TTC549 (cell line): ENCODE measurements around the gene RUVBL2.

Experiments used
- FAIRE-seq: peaks from 2 replicates; lab custom pipeline; 2012; peaks lifted over from hg19 to GRCh38; lab: Jason Lieb, UNC

RUVBL2 gene

DNA sequence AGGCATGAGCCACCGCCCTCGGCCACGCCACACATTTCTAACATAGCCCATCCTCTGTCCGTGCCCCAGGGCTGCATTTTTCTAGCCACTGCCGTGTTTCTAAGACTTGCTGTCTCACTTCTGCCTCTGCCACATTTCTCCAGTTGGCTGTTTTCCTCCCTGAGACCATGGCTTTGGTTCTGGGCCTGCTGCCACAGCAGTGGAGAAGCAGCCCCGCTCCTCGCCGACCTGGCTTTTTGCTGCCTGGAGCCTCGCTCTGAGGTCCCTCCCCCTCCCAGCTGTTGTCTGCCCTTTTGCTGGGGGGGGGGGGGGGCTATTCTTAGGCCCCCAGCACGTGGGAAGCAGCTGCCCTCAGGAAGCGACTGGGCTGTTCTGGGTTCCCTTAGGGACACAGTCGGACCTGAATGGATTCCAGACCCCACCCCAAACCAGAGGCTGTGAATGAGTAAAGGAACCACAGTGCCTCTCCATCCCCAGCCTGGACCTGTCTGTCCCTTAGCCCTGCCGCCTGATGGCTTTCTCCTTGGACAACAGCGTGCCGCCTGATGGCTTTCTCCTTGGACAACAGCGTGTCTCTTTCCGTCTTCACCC is 3.9 kb upstream of the RUVBL2 start:
- no peak for FAIRE-seq

DNA sequence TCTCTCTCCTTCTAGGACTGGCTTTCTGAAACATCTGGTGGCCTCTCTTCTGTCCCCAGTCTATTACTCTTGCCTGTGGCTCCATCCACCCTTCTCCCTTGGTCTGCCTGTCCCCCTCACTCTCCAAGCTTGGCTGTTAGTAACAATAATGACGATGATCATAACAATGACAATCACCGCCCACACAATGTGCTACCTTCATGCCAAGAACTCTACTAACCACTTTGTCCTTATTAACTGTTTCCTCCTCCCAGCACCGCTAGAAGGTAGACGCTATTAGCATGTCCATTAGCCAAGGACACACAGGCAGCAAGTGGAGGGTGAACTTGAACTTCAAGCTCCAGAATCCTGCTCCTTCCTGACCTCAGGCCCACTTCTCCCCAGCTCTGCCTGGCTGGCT is 3.3 kb upstream of the RUVBL2 start:
- FAIRE-seq, result no peak

DNA sequence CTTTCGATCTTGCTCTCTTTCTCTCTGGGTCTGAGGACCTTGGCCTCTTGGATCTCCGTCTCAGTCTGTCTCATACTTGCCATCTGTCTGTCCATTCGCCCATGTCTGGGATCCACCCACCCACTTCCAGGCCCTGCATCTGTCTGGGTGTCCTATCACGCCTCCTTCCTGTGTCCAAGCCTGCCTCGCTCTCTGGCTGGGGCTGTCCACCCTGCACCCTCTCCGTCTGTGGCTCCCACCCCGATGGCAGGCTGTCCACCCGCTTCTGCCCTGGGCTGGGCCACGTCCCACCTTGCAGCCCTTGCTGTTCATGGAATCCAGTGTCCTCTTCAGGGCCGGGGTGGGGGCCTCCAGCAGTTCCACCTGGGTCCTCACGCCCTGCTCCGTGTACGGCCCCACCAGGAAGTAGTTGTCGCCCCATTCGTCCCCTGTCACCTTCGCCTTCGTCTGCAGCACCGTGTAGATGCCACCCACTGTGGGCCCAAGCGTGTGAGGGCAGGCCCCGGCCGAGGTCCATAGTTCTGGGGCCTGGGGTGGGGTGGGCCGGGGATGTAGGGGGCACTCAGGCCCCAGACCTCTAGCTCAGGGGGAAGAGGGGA is 2.6 kb upstream of the RUVBL2 start:
- FAIRE-seq, result no peak

DNA sequence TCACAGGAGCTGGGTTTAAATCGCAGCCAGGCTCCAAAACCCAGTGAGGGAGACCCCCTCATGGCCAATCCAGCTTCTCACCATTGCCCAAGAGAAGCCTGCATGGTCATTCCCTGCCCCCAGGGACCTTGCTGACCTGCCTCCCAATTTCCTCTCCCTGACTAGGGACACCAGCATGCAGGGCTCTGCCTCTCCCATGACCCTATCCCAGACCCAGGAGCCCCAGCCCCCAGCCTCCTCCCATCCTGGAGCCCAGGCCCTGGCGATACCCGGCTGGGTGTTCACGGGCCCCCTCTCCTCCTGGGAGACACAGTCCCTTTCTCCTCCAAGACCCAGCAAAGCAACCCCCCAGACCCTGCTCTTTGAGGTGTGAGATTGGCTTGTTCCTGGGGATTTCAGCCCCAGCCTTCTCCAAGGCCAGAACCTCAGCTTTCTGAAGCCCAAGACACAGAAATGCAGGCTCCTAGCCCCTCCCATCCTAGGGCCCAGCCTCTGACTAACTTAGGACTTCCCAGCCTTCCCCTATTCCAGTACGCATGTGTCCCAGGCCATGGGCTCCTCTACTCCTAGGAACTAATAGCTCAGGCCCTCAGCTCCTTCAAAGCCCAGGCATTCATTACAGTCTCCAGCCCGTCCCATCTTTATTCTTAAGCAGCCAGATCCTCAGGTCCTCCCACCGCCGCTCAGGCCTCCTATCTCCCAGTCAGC is 1.7 kb upstream of the RUVBL2 start:
- FAIRE-seq, result no peak

DNA sequence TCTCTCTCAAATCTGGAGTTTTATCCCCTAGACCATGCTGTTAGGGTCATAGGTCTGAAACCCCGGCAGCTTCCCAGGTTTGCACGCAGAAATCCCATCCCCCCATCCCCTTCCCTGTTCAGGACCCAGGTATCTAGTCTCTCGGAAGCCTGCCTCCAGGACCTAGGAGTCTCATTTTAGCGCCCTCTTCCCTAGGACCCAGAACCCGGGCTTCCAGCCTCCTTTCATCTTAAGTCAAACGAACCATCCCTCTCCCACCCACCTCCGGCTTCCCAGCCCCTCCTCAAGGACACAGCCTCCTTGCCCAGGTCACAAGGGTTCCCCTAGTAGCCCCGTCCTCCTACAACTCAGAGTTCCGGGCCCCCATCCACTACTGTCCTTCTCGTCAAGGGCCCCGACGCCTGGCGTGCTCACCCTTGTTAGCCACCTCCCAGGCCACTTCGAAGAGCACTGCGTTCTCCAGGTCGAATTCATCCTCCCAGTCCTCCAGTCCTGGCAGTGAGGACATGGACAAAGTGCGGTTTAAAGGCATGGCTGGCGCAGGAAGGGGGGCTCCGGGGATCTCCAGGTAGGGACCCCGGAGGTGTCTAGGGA is 1.0 kb upstream of the RUVBL2 start:
- FAIRE-seq, result no peak

DNA sequence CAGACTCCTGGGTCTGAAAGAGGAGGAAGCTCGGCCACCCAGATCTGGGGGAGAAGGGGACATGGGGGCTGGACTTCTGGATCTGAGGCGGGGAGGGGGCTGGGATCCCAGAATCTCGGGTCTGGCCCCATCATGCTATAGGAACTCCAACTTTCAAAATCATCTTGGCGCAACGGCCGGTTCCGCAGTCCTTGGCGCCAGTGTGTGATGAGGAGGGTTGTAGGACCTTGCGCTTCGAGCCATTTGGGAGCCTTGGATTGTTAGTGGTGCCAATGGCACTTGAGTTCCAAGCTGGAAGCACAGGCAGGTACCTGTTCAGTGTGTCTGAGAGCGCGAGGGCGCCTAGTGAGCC is 324 bp downstream of the RUVBL2 start:
- no peak for FAIRE-seq

DNA sequence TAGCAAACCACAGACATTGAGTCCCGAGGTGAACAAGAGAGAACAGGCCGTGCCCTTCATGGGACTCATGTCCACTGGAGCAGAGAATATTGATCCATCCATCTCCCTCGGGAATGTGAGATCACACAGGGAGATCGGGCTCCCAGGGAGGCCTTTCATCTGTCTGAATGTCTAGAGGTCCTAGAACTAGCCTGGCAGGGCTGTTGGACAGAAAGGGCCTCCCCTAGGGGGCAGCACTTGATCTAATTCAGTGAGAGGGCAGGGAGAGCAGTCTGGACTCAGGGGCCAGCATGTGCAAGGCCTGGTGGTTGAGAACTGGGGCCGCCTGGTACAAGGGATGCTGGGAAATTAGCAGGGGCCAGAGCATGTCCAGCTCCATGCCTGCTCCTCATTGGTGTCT is 4.3 kb downstream of the RUVBL2 start:
- FAIRE-seq, result no peak

DNA sequence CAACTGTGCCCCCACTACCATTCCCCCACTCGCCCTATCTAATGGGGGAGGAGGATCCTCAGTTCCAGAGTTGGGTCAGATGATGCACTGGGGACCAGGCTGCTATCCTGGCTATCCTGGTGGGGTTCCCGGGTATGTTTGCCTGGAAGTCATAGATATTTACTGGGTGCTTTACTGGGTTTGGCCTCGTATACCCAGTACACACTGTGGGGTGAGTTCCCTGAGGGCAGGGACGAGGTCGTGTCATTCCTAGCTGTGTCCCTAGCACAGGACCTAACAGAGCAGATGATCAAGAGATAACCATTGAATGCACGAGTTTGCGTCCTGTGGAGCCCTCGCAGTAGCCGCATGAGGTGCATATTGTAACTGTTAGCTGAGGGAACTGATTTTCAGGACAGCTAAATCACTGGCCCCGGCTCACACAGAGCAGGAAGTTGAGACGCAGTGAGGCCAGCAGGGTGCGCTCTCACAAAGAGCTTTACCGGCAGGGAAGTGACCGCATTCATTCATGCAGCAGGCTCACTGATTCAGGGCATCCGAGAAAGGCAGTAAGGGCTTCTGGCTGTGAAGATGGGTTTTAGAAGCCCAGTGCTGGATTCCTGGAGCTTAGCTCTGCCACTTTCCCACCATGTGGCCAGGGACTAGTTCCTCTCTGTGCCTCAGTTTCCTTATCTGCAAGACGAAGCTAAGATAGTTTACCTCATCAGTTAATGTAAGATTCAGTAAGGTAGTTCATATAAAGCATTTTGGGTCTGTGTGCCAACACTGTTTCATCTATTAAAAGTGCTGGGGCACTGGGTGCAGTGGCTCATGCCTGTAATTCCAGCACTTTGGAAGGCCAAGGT is 6.0 kb downstream of the RUVBL2 start:
- FAIRE-seq, result no peak

DNA sequence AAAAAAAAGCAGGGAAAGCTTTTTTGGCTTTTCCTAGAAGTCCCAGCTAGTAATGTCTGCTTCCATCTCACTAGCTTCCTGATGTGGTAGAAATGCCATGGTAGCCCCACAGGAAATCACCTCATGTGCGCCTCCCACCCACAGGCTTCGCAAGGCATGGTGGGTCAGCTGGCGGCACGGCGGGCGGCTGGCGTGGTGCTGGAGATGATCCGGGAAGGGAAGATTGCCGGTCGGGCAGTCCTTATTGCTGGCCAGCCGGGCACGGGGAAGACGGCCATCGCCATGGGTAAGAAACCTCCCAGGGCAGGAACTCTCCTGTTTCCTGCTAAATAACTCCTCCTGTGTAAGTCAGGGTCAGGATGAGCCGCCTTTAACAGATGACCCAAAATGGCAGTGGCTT is 10.4 kb downstream of the RUVBL2 start:
- FAIRE-seq, result no peak

DNA sequence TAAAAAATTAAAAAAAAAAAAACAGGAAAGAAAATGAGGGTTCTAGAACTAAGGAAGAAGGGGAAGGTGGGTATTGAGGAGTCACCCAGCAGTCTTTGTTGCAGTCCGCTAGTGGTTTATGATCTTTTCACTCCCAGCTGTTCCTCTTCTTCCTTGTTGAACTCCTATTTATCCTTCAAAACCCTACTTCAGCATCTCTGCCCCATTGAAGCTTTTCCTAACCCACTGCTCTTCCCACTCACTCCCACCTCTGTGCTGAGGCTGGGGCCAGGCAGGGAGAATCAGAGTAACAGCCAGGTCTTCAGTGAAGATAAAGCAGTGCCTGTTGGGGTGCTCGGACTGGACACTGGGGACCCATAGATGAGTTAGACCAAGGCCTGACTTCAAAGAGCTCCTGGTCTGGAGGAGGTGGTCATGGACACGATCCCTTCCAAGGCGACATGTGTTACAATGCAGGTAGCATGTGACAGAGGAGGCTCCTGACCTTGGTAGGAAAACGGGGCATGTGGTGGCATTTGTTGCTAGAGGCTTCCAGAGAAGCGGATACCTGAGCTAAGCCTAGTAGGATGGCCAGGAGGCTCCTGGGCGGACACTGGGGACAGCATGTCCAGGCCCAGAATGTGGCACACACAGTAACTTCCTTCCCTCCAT is 11.4 kb downstream of the RUVBL2 start:
- no peak for FAIRE-seq

DNA sequence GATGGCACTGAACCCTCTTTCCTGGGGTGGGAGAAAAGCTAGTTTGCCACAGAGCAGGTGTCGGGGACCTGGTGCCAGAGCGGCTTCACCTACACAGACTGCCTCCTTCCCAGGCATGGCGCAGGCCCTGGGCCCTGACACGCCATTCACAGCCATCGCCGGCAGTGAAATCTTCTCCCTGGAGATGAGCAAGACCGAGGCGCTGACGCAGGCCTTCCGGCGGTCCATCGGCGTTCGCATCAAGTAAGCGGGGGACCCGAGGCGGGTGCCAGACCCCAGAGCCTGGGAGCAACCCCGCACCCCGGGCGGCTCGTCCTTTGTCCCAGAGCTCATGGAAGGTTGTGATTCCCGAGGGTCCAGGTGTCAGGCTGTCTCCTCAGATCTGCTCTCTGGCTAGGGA is 13.2 kb downstream of the RUVBL2 start:
- FAIRE-seq, result no peak

DNA sequence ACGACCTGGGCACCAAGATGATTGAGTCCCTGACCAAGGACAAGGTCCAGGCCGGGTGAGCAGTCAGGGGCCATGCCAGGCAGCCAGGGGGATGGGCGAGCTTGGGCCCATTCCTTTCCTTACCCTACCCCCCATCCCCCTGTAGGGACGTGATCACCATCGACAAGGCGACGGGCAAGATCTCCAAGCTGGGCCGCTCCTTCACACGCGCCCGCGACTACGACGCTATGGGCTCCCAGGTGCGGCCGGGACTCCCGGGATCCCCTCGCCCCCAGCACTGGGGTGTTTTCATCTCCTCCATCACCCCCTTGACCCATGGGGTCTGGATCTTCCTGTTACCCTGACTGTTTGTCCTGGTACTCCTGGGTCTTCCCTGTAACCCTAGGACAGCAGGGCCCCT is 16.1 kb downstream of the RUVBL2 start:
- no peak for FAIRE-seq

DNA sequence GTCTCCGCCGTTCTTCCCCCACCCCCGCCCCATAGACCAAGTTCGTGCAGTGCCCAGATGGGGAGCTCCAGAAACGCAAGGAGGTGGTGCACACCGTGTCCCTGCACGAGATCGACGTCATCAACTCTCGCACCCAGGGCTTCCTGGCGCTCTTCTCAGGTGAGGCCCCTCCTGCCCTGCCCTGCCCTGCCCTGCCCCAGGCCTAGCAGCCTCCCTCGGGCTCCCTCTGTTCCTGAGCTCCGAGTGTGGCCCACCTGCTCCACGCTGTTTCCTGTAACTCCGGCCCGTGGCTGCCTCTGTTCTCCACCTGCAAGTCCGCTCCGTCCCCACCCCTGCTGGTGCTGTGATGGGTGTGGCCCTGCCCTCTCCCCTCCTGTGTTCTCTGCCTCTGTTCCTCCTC is 16.8 kb downstream of the RUVBL2 start:
- FAIRE-seq, result no peak

DNA sequence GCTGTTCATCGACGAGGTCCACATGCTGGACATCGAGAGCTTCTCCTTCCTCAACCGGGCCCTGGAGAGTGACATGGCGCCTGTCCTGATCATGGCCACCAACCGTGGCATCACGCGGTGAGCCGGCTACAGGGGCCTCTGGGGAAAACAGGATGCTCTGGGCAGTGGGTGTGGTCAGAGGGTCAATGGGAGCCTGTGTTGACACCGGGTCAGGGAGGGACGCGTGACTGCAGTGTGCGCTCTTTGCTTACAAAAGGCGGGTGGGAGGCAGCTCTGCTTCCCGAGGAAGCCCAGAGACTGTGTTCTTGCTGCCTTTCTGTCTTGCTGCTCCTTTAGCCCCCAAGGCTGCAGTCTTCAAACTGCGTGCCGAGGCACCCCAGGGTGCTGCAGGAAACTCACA is 17.5 kb downstream of the RUVBL2 start:
- no peak for FAIRE-seq

DNA sequence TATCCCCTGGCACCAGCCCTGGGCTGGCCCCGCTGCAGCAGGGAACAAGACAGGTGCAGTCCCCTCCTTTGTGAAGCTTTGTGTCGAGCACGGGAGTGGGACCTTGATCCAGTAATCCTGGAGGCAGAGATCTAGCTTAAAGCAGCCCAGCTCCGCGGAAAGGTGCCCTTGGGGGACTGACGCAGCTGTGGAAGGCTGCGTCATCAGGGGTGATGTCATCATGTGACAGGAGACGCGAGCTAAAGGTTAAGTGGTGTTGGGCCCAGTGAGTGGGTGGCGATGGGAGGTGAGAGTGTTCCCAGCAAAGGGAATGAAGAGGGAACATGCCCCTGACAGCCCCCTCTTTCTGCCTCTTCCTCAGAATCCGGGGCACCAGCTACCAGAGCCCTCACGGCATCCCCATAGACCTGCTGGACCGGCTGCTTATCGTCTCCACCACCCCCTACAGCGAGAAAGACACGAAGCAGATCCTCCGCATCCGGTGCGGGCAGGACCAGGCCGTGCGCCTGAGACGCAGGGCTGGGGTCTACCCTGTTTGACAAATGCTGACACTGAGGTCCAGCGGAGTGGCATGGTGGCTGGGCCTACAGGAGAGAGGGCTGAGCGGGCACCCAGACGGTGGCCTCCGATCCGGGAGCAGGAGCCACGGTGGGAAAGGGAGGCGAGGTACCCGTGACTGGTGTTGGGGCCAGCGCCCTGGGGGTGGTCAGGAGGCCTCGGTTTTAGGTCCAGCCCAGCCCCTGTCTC is 20.6 kb downstream of the RUVBL2 start:
- no peak for FAIRE-seq

DNA sequence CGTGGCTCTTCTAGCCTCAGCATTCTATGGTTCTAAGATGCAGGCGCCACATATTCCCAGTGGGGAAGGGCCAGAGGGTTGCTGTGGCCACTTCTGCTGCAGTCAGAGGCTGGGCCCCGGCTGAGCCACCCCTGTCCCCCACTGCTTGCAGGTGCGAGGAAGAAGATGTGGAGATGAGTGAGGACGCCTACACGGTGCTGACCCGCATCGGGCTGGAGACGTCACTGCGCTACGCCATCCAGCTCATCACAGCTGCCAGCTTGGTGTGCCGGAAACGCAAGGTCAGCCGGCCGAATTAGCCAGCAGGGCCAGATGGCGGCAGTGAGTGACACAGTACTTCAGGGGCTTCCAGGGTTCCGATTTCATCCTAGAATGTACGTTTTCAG is 21.2 kb downstream of the RUVBL2 start:
- no peak for FAIRE-seq

DNA sequence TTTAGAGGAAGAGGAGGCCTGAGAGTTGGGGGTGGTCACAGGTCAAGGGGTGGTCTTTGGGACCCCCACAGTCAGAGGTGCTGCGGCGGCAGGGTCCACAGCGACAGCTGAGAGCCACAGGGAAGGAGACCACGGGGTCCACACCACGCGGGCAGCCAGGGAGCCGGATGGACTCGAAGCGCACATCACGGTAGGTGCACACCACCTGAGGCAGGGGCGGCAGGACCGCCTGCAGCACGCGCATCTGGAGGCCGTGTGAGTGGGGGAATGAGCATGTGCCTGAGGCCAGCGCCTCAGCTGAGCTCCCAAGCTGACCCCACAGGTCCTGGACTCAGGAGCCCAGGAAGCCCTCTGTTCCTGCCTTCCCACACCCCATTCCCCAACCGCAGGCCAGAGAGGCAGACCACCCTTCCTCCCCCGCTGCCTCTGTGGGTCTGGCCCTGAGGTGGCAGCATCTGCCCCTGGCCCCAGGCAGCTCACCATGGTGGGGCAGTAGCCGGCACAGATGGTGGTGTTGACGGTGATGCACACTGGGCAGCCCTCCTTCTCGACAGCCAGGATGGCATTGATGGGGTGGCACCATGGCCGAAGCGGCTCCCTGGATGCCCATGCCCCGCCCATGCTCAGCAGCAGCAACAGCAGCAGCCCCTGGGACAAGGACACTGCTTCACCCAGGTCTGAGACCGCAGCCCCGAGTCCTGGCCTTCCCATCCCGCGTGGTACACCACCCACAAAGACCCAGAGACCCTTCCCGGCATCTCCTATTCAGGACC is 22.6 kb downstream of the RUVBL2 start:
- no peak for FAIRE-seq

DNA sequence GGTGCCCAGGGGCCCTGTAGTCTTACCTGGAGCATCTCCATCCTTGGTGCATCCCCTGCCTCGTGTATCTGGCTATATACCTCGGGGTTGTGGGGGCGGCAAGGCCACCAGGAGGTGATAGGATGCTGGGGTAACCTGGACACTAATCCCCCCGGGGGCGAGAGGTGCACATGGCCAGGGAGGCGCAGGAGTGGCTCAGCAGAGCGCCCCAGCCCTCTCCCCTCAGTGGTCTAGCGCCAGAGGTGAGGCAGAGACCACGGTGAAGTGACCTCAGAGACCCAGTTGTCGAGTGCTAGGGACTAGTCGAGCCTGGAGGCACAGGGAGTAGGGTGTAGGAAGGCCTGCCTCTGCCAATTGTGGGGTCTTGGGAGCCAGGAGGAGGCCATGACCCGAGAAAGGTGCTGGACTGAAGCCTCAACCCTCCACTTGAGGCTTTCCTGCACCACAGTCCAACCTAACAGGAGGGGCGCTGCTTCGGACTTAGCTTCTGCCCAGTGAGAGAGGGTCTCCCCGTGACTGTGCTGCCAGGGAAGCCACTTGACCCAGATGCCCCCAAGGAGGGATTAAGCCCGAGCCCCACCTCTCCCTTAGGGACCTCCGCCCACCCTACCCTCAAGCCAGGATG is 23.5 kb downstream of the RUVBL2 start, which contains the start of gene LHB:
Gene LHB (minus strand): TSS at position 51 of the 625 bp plus-strand sequence. CDS start 10 bp downstream, at position 41.
- no peak for FAIRE-seq

DNA sequence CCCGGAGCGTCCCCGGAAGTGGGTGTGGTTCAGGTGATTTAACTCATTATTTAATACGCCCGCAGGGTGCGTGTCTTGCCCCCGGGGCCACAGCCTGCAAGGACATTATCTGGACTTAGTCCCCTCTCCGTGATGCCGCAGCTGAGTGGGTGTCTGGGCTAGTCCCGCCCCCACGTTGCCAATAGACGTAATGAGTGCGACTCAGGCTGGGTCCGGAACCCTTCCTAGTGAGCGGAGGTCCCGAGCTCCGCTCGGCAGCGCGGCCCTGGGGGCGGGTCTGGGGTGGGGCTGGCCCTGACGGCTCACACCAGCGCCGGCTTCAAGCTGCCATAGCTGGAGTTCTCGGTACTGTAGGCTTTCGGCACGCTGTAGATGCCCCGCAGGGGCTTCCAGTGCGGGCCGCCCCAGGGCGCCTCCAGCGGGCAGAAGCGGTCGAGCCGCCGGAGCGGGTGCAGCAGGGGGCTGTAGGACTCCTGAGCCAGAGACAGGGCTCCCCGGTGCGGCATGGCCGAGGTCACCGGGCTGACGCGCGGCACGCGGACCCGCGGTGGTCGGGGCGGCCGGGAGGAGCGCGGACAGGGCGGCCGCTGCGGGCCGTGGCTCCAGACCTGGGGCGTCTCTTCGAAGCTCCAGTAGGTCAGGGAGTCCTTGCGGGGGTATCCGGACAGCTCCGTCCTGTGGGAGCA is 24.1 kb downstream of the RUVBL2 start:
- no peak for FAIRE-seq
